Measurements from ENCODE around the gene ZPR1. TPM values are rescaled to one million over a fixed set of nuclear protein-coding genes. Genes with fewer than 3 reads are reported as not detected.
"Not testable (repeated sequence)": the region's sequence is repeated elsewhere in the genome, so short reads cannot be mapped to it uniquely, and the experiment has no call there.

The ZPR1 gene
- total and polyA plus RNA-seq, 4 donors, result 19.2 to 48.2 (median 26.3) TPM

DNA sequence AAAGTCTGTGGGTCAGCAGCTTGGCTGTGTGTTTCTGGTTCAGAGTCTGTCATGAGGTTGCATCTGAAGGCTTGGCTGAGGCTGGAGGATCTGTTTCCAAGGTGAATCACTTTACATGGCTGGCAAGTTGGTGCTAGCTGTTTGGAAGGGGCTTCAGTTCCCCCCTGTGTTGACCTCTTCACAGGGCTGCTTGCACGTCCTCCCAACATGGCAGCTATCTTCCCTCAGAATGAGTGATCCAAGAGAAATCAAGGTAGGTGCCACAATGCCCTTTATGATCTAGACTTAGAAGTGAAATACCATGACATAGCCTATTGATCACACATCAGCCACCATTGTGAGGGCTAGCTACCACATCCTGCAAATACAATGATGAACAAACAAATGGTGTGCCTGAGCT, 25.3 kb upstream of the ZPR1 start:
- Histone ChIP-seq H3K27ac (ENCODE audit: low read depth in 1 of 2, low read length in 2 of 2) (no peak overlapping the region), H3K27me3 (ENCODE audit: control insufficient read depth in 1 of 2, insufficient read depth in 2 of 2, low read length in 1 of 2) (no peaks in the 10 kb centered on the region), H3K36me3 (ENCODE audit: control insufficient read depth in 1 of 2, insufficient read depth in 2 of 2, low read length in 1 of 2) (no peaks in the 10 kb centered on the region), H3K4me1 (ENCODE audit: control insufficient read depth in 1 of 2, insufficient read depth in 2 of 2, low read length in 2 of 2) (no peaks in the 10 kb centered on the region), H3K9me3 (ENCODE audit: control insufficient read depth, low read length) (peaks cover 2% of the 10 kb centered on the region), H3K4me3 (ENCODE audit: low read length in 2 of 2) (no peak overlapping the region)
- 89 to 95% methylated on average over 1 of the region's 1 CpG for WGBS, 2 donors
- ATAC-seq (ENCODE audit: low FRiP score) (no peak), DNase-seq (no peak)
- intact Hi-C loops (cut with DNase I), result no loop called here

DNA sequence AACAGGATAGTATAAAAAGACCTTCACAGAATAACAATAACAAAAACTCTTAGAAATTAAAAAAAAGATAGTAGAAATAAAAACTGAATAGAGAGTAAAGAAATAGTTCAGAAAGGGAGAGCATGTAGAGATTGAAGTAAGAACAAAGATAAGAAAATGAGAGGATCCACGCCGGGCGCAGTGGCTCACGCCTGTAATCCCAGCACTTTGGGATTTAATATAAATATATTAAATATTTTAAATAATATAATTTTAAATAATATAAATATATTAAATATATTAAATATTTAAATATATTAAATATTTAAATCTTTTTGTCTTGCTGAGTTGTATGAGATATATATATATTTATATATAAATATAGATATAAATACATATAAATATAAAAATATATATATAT, 24.3 kb upstream of the ZPR1 start:
- no peak for ATAC-seq (ENCODE audit: low FRiP score)
- no peak overlapping the region for H3K4me3 ChIP-seq (ENCODE audit: low read length in 2 of 2)
- H3K36me3 ChIP-seq (ENCODE audit: control insufficient read depth in 1 of 2, insufficient read depth in 2 of 2, low read length in 1 of 2), result no peaks in the 10 kb centered on the region
- DNase-seq, result no peak
- no peaks in the 10 kb centered on the region for H3K27me3 ChIP-seq (ENCODE audit: control insufficient read depth in 1 of 2, insufficient read depth in 2 of 2, low read length in 1 of 2)
- H3K27ac ChIP-seq (ENCODE audit: low read depth in 1 of 2, low read length in 2 of 2), result no peak overlapping the region
- WGBS, 2 donors, result 96% methylated on average over 4 of the region's 4 CpGs
- H3K4me1 ChIP-seq (ENCODE audit: control insufficient read depth in 1 of 2, insufficient read depth in 2 of 2, low read length in 2 of 2), result no peaks in the 10 kb centered on the region
- intact Hi-C loops (cut with DNase I), result no loop called here
- H3K9me3 ChIP-seq (ENCODE audit: control insufficient read depth, low read length), result peaks cover 2% of the 10 kb centered on the region

DNA sequence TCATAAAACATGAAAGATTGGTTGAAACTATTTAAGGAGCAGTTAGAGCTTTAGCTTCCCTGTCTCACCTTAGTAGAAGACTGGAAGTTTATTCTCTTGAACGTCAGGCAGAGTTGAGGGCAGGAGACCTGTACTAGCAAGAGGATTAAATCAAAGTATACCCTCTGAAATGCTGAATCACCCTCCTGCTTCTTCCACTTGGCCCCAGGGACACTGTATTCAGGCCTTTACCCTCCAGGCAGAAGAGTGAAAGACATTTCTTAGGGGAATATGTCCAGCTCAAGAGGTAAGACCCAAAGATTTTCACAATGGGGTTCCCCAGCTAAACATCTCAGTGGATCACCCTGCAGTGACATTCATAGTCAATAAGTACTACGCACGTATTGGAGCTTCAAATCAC, 23.4 kb upstream of the ZPR1 start:
- Histone ChIP-seq H3K9me3 (ENCODE audit: control insufficient read depth, low read length) (peaks cover 2% of the 10 kb centered on the region), H3K4me3 (ENCODE audit: low read length in 2 of 2) (no peak overlapping the region), H3K36me3 (ENCODE audit: control insufficient read depth in 1 of 2, insufficient read depth in 2 of 2, low read length in 1 of 2) (no peaks in the 10 kb centered on the region), H3K27ac (ENCODE audit: low read depth in 1 of 2, low read length in 2 of 2) (no peak overlapping the region), H3K4me1 (ENCODE audit: control insufficient read depth in 1 of 2, insufficient read depth in 2 of 2, low read length in 2 of 2) (no peaks in the 10 kb centered on the region), H3K27me3 (ENCODE audit: control insufficient read depth in 1 of 2, insufficient read depth in 2 of 2, low read length in 1 of 2) (no peaks in the 10 kb centered on the region)
- WGBS, 2 donors, result 75 to 77% methylated on average over 3 of the region's 3 CpGs
- no peak for ATAC-seq (ENCODE audit: low FRiP score)
- intact Hi-C loops (cut with DNase I), result no loop called here
- no peak for DNase-seq

DNA sequence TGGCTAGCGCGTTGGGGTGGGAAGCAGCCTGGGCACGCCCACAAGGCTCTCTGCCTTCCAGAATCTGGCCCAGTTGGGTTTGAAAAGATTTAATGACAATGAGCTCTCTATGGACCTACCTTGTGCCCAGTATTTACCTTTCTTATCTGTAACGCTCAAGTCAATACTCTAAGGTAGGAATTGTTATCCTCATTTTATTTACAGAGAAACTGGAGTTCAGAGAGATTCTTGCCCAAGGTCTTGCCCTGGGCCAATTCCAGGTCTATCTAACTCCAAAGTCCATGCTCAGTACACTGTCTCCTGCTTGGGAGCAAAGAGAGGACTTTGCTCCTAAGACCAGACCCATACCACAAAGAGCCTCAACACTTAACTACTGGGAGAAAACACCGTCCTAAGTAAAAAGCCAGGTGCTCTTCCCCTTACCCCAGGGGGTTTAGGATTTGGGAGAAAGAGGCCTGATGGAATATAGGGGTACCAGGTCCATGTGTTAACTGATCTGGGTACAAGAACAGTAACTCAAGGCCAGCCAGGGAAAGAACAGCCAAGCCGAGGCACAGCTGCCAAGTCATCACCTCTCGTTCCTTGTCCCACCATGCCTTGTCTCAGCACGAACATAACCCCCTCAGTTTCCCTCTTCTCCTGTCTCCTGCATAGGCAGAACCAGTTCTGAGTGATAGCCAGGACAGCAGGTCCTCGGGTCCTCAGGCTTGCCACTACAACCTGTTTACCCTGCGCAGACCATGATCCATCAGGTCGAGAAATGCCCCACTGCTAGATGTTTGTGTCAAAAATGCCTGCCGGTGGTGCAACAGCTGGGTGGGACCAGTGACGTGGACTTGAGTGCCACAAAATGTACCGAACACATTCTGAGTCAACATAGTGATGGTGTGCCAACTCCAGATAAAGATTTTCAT, 20.7 kb upstream of the ZPR1 start:
- Histone ChIP-seq H3K4me1 (ENCODE audit: control insufficient read depth in 1 of 2, insufficient read depth in 2 of 2, low read length in 2 of 2) (no peaks in the 10 kb centered on the region), H3K4me3 (ENCODE audit: low read length in 2 of 2) (no peak overlapping the region), H3K27me3 (ENCODE audit: control insufficient read depth in 1 of 2, insufficient read depth in 2 of 2, low read length in 1 of 2) (no peaks in the 10 kb centered on the region), H3K27ac (ENCODE audit: low read depth in 1 of 2, low read length in 2 of 2) (no peak overlapping the region), H3K36me3 (ENCODE audit: control insufficient read depth in 1 of 2, insufficient read depth in 2 of 2, low read length in 1 of 2) (no peaks in the 10 kb centered on the region), H3K9me3 (ENCODE audit: control insufficient read depth, low read length) (peaks cover 2% of the 10 kb centered on the region)
- 75 to 79% methylated on average over 14 of the region's 14 CpGs for WGBS, 2 donors
- no peak for DNase-seq
- ATAC-seq (ENCODE audit: low FRiP score), result no peak
- intact Hi-C loops (cut with DNase I), result no loop called here

DNA sequence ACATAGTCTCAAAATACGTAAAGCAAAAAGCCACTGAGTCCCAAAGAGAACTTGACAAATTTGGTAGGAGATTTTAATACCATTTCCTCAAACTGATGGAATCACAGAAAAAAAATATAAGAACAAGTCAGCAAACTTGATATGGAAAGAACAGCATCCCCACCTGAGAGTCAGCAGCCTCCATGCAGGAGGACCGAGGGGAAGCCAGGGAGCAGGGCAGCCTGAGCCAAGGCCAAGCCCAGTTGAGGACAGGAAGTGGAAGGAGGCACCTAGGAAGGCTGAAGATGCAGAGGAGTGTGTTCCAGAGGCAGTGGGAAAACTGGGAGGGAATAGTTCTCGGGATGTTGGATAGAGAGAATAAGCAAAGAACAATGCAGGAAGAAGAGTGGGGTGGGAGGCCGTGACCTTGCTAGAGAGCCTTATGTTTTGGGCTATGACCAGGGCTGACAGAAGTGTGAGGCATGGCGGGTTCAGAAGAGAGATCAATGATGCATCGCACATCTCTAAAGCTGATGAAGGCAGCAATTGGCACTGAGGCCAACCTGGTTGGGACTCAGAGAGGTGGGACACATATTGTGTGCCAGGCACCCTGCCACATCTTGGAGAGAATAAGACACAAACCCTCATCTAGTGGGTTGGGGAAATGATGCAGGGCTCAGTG, 19.9 kb upstream of the ZPR1 start:
- 92 to 96% methylated on average over 6 of the region's 6 CpGs for WGBS, 2 donors

DNA sequence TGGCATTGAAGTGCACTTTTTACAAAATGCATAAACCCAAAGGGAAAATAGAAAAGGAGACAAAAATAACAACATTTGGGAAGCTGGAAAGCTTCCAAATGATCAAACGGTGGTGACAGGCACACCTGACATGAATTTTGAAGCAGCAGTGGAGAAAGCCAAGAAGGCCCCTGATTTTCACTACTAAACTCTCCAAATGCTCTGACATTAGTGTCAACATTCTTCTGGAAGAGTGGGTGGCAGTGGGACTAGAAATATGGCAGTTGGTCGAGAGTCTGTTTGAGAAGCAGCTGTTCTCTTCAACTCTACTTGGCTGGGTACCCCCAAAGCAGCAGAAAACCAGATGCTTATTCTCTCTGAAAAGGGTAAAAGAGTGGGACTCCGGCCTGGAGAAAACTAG, 16.2 kb upstream of the ZPR1 start:
- intact Hi-C loops (cut with DNase I), result no loop called here
- Histone ChIP-seq H3K27ac (ENCODE audit: low read depth in 1 of 2, low read length in 2 of 2) (no peak overlapping the region), H3K4me3 (ENCODE audit: low read length in 2 of 2) (no peak overlapping the region), H3K36me3 (ENCODE audit: control insufficient read depth in 1 of 2, insufficient read depth in 2 of 2, low read length in 1 of 2) (no peaks in the 10 kb centered on the region), H3K9me3 (ENCODE audit: control insufficient read depth, low read length) (no peaks in the 10 kb centered on the region), H3K27me3 (ENCODE audit: control insufficient read depth in 1 of 2, insufficient read depth in 2 of 2, low read length in 1 of 2) (no peaks in the 10 kb centered on the region), H3K4me1 (ENCODE audit: control insufficient read depth in 1 of 2, insufficient read depth in 2 of 2, low read length in 2 of 2) (no peaks in the 10 kb centered on the region)
- WGBS, 2 donors, result 46% methylated on average over 3 of the region's 3 CpGs
- ATAC-seq (ENCODE audit: low FRiP score) (no peak), DNase-seq (no peak)

More for the DNA sequence above, 19.9 kb upstream of the ZPR1 start:
- intact Hi-C loops (cut with DNase I), result no loop called here
- Histone ChIP-seq H3K4me3 (ENCODE audit: low read length in 2 of 2) (no peak overlapping the region), H3K27ac (ENCODE audit: low read depth in 1 of 2, low read length in 2 of 2) (no peak overlapping the region), H3K27me3 (ENCODE audit: control insufficient read depth in 1 of 2, insufficient read depth in 2 of 2, low read length in 1 of 2) (no peaks in the 10 kb centered on the region), H3K9me3 (ENCODE audit: control insufficient read depth, low read length) (no peaks in the 10 kb centered on the region), H3K4me1 (ENCODE audit: control insufficient read depth in 1 of 2, insufficient read depth in 2 of 2, low read length in 2 of 2) (no peaks in the 10 kb centered on the region), H3K36me3 (ENCODE audit: control insufficient read depth in 1 of 2, insufficient read depth in 2 of 2, low read length in 1 of 2) (no peaks in the 10 kb centered on the region)
- ATAC-seq (ENCODE audit: low FRiP score) (no peak), DNase-seq (no peak)

DNA sequence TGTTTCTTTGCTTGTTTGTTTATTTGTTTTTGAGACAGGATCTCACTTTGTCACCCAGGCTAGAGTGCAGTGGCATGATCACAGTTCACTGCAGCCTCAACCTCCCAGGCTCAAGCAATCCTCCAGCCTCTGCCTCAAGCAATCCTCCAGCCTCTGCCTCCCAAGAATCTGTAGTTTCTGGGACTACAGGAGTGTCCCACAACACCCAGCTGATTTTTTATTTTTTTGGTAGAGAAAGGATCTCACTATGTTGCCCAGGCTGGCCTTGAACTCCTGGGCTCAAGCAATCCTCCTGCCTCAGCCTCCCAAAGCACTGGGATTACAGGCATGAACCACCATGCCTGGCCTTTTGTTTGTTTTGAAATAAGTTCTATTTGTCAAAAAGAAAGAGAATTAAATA, 13.8 kb upstream of the ZPR1 start:
- intact Hi-C loops (cut with DNase I); H3K9me3 ChIP-seq (ENCODE audit: control insufficient read depth, low read length); DNase-seq: not testable (repeated sequence)

DNA sequence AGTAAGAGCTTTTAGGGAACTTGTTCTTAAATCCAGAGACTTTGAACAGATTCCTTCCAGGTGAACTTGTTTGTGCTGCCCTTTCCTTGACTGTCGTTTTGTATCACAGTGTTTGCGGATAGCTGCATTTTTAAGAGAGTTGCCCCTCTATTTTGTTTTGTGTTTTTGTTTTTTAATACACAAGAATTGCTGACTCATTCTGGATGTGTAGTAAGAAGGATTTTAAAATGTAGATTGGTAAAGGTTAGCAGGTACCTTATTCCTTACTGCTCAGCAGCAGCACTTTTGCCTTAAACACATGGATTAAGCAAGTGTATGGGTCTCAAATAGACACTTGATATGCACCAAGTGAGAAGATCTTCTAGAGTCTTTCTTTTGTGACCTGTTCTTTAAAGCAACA, 12.8 kb upstream of the ZPR1 start:
- H3K9me3 ChIP-seq (ENCODE audit: control insufficient read depth, low read length), result no peaks in the 10 kb centered on the region
- 93 to 95% methylated on average over 2 of the region's 2 CpGs for WGBS, 2 donors
- no peak overlapping the region for H3K27ac ChIP-seq (ENCODE audit: low read depth in 1 of 2, low read length in 2 of 2)
- H3K4me3 ChIP-seq (ENCODE audit: low read length in 2 of 2), result no peak overlapping the region
- H3K36me3 ChIP-seq (ENCODE audit: control insufficient read depth in 1 of 2, insufficient read depth in 2 of 2, low read length in 1 of 2), result no peaks in the 10 kb centered on the region
- ATAC-seq (ENCODE audit: low FRiP score), result no peak
- DNase-seq, result no peak
- no peaks in the 10 kb centered on the region for H3K4me1 ChIP-seq (ENCODE audit: control insufficient read depth in 1 of 2, insufficient read depth in 2 of 2, low read length in 2 of 2)
- H3K27me3 ChIP-seq (ENCODE audit: control insufficient read depth in 1 of 2, insufficient read depth in 2 of 2, low read length in 1 of 2), result no peaks in the 10 kb centered on the region
- intact Hi-C loops (cut with DNase I), result no loop called here

More for the DNA sequence above, 13.8 kb upstream of the ZPR1 start:
- H3K27me3 ChIP-seq (ENCODE audit: control insufficient read depth in 1 of 2, insufficient read depth in 2 of 2, low read length in 1 of 2); H3K27ac ChIP-seq (ENCODE audit: low read depth in 1 of 2, low read length in 2 of 2); ATAC-seq (ENCODE audit: low FRiP score); H3K4me3 ChIP-seq (ENCODE audit: low read length in 2 of 2); H3K36me3 ChIP-seq (ENCODE audit: control insufficient read depth in 1 of 2, insufficient read depth in 2 of 2, low read length in 1 of 2); H3K4me1 ChIP-seq (ENCODE audit: control insufficient read depth in 1 of 2, insufficient read depth in 2 of 2, low read length in 2 of 2): not testable (repeated sequence)

DNA sequence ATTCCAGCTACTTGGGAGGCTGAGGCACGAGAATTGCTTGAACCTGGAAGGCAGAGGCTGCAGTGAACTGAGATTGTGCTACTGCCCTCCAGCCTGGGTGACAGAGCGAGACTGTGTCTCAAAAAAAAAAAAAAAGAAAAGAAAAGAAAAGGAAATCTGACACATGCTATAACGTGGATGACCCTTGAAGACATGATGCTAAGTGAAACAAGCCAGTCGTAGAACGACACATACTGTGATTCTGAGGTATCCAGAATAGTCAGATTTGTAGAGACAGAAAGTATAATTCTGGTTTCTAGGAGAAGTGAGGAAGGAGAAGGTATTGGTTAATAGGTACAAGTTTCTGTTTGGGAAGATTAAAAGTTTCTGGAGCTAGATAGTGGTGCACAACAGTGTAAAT, 10.5 kb upstream of the ZPR1 start:
- Histone ChIP-seq H3K27me3 (ENCODE audit: control insufficient read depth in 1 of 2, insufficient read depth in 2 of 2, low read length in 1 of 2) (no peaks in the 10 kb centered on the region), H3K36me3 (ENCODE audit: control insufficient read depth in 1 of 2, insufficient read depth in 2 of 2, low read length in 1 of 2) (no peaks in the 10 kb centered on the region), H3K4me1 (ENCODE audit: control insufficient read depth in 1 of 2, insufficient read depth in 2 of 2, low read length in 2 of 2) (no peaks in the 10 kb centered on the region), H3K27ac (ENCODE audit: low read depth in 1 of 2, low read length in 2 of 2) (no peak overlapping the region), H3K9me3 (ENCODE audit: control insufficient read depth, low read length) (no peaks in the 10 kb centered on the region), H3K4me3 (ENCODE audit: low read length in 2 of 2) (no peak overlapping the region)
- WGBS, 2 donors, result 81 to 87% methylated on average over 5 of the region's 5 CpGs
- DNase-seq (no peak), ATAC-seq (ENCODE audit: low FRiP score) (no peak)
- intact Hi-C loops (cut with DNase I), result loop anchor here in 1 of 2 donors (10.0 kb wide), 1 partner anchor 306 kb away; no protein-coding TSS in a partner anchor

Data from aorta (tissue), 5 donors.